ENCODE data around the gene CYP2S1. TPM values are rescaled to one million over a fixed set of nuclear protein-coding genes. Genes with fewer than 3 reads are reported as not detected.
"Not testable (repeated sequence)": the region's sequence is repeated elsewhere in the genome, so short reads cannot be mapped to it uniquely, and the experiment has no call there.

The CYP2S1 gene, protein sequence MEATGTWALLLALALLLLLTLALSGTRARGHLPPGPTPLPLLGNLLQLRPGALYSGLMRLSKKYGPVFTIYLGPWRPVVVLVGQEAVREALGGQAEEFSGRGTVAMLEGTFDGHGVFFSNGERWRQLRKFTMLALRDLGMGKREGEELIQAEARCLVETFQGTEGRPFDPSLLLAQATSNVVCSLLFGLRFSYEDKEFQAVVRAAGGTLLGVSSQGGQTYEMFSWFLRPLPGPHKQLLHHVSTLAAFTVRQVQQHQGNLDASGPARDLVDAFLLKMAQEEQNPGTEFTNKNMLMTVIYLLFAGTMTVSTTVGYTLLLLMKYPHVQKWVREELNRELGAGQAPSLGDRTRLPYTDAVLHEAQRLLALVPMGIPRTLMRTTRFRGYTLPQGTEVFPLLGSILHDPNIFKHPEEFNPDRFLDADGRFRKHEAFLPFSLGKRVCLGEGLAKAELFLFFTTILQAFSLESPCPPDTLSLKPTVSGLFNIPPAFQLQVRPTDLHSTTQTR
- total RNA-seq (10 to 100 TPM; 12.5 to 22.5 TPM), polyA plus RNA-seq (ENCODE audit: insufficient read length in 6 of 6) (1 to 10 TPM; 2.6 to 5.8 (median 3.5) TPM)
- long read RNA-seq, donor 1 = 0 reads
- long read RNA-seq, donor 2 = 0 reads
- long read RNA-seq, donor 3 = 0 reads
- long read RNA-seq, donor 4, partial matches to known transcripts = 3 of 5 reads
- long read RNA-seq, donor 4, other reads (novel, unspliced or antisense) = 1 of 5 reads
- long read RNA-seq, donor 5 = 0 reads
- long read RNA-seq, donor 6, partial matches to known transcripts = 0 of 1 reads
- long read RNA-seq, donor 6, other reads (novel, unspliced or antisense) = 0 of 1 reads
- long read RNA-seq, donor 7 = 0 reads
- long read RNA-seq, donor 8 = 0 reads
- long read RNA-seq, donor 9 = 0 reads
- long read RNA-seq, donor 10 = 0 reads
- long read RNA-seq, donor 11 = 0 reads
- long read RNA-seq, donor 12, partial matches to known transcripts = 0 of 1 reads
- long read RNA-seq, donor 12, other reads (novel, unspliced or antisense) = 0 of 1 reads

DNA sequence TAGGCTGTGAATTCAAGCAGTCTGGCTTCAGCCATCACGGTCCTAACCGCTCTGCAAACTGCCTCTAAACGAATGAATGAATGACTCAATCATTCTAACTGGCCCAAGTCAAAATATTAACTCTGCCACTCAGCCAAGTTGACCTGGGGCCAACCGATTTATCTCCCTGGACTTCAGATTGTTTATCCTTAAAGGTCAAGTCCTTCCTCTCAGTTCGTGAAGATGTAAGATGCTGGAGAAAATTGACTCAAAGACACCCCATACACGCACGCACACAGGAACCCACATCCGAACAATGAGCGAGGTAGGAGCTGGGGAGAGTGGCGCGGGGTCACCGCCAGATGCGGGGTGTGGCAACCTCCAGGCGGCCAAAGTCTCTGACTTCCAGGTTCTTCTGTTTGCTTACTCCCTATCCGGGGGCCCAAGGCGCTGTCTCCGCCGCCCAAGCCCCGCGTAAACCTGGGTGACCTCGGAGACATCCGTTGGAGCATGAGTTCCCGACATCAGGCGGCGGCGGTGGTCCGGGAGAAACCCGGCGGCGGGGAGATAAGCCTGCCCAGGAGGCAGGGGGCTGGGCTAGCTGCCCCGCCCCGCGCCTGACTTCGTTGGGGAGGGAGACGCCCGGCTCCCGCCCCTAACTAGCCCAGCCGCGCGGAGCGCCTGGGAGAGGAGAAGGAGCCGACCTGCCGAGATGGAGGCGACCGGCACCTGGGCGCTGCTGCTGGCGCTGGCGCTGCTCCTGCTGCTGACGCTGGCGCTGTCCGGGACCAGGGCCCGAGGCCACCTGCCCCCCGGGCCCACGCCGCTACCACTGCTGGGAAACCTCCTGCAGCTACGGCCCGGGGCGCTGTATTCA lies at the start of gene CYP2S1:
TSS of gene CYP2S1 (plus strand) at position 646 of the 856 bp plus-strand sequence. CDS start at position 692, 46 bp downstream.
- TF ChIP-seq, protein P1, sequence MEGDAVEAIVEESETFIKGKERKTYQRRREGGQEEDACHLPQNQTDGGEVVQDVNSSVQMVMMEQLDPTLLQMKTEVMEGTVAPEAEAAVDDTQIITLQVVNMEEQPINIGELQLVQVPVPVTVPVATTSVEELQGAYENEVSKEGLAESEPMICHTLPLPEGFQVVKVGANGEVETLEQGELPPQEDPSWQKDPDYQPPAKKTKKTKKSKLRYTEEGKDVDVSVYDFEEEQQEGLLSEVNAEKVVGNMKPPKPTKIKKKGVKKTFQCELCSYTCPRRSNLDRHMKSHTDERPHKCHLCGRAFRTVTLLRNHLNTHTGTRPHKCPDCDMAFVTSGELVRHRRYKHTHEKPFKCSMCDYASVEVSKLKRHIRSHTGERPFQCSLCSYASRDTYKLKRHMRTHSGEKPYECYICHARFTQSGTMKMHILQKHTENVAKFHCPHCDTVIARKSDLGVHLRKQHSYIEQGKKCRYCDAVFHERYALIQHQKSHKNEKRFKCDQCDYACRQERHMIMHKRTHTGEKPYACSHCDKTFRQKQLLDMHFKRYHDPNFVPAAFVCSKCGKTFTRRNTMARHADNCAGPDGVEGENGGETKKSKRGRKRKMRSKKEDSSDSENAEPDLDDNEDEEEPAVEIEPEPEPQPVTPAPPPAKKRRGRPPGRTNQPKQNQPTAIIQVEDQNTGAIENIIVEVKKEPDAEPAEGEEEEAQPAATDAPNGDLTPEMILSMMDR (IDR thresholded peaks at IDR 0.05) = no peak
- Histone ChIP-seq H3K27me3 (peaks cover 7 to 42% of the 10 kb centered on the region in 2 donors), H3K4me1 (peaks cover 5 to 27% of the 10 kb centered on the region in 2 donors), H3K27ac (no peak within 1 kb of the TSS), H3K4me3 (peak within 1 kb of the TSS; percentile 27 to 45), H3K36me3 (no peaks in the 10 kb centered on the region), H3K9me3 (no peaks in the 10 kb centered on the region)
- intact Hi-C loops (cut with DNase I) = no loop called here
- ATAC-seq (peak; percentile 97), DNase-seq (peak in 3 of 4 donors; percentile 24 to 90 (median 57))

DNA sequence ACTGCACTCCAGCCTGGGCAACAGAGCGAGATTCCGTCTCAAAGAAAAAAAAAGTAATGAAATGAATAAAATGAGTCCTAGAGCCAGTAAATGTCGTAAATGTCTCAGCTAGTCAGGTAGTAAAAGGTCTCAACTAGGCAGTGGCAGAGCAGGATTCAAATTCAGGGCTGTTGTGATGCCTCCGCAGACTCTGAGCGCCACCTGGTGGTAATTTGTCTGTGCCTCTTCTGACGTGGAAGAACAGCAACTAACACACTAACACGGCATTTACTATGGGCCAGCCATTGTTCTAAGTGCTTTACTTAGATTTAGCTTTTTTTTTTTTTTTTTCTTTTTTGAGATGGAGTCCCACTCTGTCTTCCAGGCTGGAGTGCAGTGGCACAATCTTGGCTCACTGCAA lies 48.6 kb upstream of the CYP2S1 start:
- peak; percentile 97 for ATAC-seq
- no peaks in the 10 kb centered on the region for H3K9me3 ChIP-seq
- intact Hi-C loops (cut with DNase I) = loop anchor here in 1 of 2 donors (10.0 kb wide), 2 partner anchors 170 to 480 kb away; no protein-coding TSS in a partner anchor

DNA sequence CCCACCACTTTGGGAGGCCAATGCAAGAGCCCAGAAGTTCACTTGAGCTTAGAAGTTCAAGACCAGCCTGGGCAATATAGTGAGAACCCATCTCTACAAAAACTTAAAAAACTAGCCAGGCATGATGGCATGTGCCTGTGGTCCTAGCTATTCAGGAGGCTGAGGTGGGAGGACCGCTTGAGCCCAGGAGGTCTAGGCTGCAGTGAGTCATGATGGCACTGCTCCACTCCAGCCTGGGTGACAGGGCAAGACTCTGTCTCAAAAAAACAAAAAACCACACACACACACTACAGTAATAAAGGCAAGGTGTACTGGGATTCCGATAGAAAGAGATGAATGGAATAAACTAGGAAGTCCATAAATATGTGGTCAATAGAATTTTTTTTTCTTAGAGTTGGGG lies 43.2 kb upstream of the CYP2S1 start:
- no peak for ATAC-seq
- Histone ChIP-seq H3K27ac (no peak overlapping the region), H3K27me3 (peaks cover 0 to 10% of the 10 kb centered on the region in 2 donors), H3K4me1 (no peaks in the 10 kb centered on the region), H3K9me3 (no peaks in the 10 kb centered on the region), H3K4me3 (no peak overlapping the region), H3K36me3 (no peaks in the 10 kb centered on the region)
- no peak for DNase-seq
- TF ChIP-seq, protein P1 (IDR thresholded peaks at IDR 0.05) = no peak
- intact Hi-C loops (cut with DNase I) = loop anchor here in 1 of 2 donors (10.0 kb wide), 2 partner anchors 175 to 485 kb away; no protein-coding TSS in a partner anchor

More for the DNA sequence above, 48.6 kb upstream of the CYP2S1 start:
- H3K4me1 ChIP-seq = no peaks in the 10 kb centered on the region
- H3K4me3 ChIP-seq = no peak overlapping the region
- no peak overlapping the region for H3K27ac ChIP-seq
- DNase-seq = peak in 3 of 4 donors; percentile 23 to 79 (median 60)
- peaks cover 0 to 10% of the 10 kb centered on the region in 2 donors for H3K27me3 ChIP-seq
- H3K36me3 ChIP-seq = no peaks in the 10 kb centered on the region
- TF ChIP-seq, protein P1 (IDR thresholded peaks at IDR 0.05) = peak; percentile 80 to 85

DNA sequence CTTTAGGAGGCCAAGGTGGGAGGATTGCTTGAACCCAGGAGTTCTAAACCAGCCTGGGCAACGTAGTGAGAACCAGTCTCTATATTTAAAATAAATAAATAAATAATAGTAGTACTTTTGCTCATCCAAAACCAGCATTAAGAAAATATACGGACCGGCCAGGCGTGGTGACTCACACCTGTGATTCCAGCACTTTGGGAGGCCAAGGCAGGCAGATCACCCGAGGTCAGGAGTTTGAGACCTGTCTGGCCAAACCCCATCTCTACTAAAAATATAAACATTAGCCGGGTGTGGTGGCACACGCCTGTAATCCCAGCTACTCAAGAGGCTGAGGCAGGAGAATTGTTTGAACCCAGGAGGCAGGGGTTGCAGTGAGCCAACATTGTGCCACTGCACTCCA lies 42.0 kb upstream of the CYP2S1 start:
- H3K4me3 ChIP-seq; H3K9me3 ChIP-seq; H3K27me3 ChIP-seq; H3K36me3 ChIP-seq; DNase-seq; H3K4me1 ChIP-seq; H3K27ac ChIP-seq; ATAC-seq; intact Hi-C loops (cut with DNase I): not testable (repeated sequence)

DNA sequence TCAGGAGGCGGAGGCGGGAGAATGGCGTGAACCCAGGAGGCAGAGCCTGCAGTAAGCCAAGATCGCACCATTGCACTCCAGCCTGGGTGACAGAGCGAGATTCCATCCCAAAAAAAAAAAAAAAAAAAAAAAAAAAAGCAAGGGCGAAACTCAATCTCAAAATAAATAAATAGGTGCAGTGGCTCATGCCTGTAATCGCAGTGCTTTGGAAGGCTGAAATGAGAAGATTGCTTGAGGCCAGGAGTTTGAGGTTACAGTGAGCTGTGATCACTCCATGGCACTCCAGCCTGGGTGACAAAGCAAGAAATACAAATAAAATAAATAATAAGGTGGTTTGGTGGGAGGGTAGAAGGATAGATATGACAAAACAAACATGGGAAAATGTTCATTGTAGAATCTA lies 39.0 kb upstream of the CYP2S1 start:
- TF ChIP-seq, protein P1 (IDR thresholded peaks at IDR 0.05) = no peak
- intact Hi-C loops (cut with DNase I) = no loop called here
- no peaks in the 10 kb centered on the region for H3K27me3 ChIP-seq
- no peak for ATAC-seq
- no peaks in the 10 kb centered on the region for H3K36me3 ChIP-seq
- no peak overlapping the region for H3K4me3 ChIP-seq
- H3K4me1 ChIP-seq = no peaks in the 10 kb centered on the region
- DNase-seq = no peak
- no peak overlapping the region for H3K27ac ChIP-seq
- H3K9me3 ChIP-seq = peaks cover 0 to 5% of the 10 kb centered on the region in 2 donors

Measured in left lung (tissue), 14 donors.